IPS-NIHi7 (cell line): Measurements from ENCODE around the gene IFI30.
"Not testable (repeated sequence)": the region's sequence is repeated elsewhere in the genome, so short reads cannot be mapped to it uniquely, and the experiment has no call there.

Source experiments
- DNase-seq: peaks from one replicate; pipeline ENCODE4 v3.0.0; 2012; ENCODE audit warnings: mixed read lengths; ENCODE audit errors: extremely low spot score

Gene IFI30

GRCh38 chr19:18203408-18203862 is 29.8 kb downstream of the IFI30 start:
- DNase-seq, result no peak

GRCh38 chr19:18203863-18204393 is 30.3 kb downstream of the IFI30 start, which contains the start of gene RAB3A:
Gene RAB3A, minus strand, starts transcription at chr19:18204042. Its CDS starts 1,302 bp downstream, at chr19:18202740.
- peak; percentile 95 for DNase-seq

GRCh38 chr19:18204394-18205199 is 31.0 kb downstream of the IFI30 start:
- peak; percentile 48 for DNase-seq

- peak; percentile 45 for DNase-seq
Observed at GRCh38 chr19:18205200-18205892, 31.7 kb downstream of the IFI30 start.

DNA sequence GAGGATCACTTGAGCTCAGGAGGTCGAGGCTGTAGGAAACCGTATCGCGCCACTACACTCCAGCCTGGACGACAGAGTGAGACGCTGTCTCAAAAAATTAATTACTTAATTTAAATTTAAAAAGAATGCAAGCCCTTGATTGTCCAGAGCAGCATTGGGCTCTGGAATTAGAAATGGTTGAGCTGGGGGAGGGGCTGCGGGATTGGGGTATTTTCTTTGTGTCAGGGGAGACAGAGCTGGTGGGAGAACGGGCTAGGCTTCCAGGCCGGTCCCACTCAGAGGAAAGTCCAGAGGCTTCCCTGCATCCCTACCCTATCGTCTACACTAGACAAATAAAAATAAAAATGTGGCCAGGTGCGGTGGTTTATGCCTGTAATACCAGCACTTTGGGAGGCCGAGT is 32.4 kb downstream of the IFI30 start:
- no peak for DNase-seq

GRCh38 chr19:18208098-18208951 is 34.7 kb downstream of the IFI30 start:
- peak; percentile 51 for DNase-seq

GRCh38 chr19:18209912-18210311 is 36.3 kb downstream of the IFI30 start:
- DNase-seq, result not testable (repeated sequence)

GRCh38 chr19:18211683-18212082 is 38.1 kb downstream of the IFI30 start:
- DNase-seq, result no peak

GRCh38 chr19:18214779-18215433 is 41.3 kb downstream of the IFI30 start:
- no peak for DNase-seq

DNA sequence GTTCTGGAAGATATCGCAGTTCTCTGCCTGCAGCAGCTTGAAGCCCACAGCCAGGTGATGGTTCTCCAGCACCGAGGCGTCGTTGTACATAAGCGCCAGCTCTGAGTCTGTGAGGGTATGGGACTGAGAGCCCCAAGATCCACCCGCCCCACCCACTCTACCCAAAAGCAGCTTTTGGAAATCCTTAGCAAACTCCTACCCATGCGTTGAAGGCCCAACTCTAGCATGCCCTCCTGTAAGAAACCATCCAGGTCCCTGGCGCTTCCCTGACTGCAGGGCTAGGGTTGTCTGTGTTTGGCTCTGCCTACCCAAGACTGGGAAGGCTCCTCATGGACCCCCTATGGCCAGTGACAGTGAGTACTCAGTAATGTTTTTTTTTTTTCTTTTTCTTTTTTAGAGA is 43.2 kb downstream of the IFI30 start:
- DNase-seq, result no peak

GRCh38 chr19:18218159-18218558 is 44.5 kb downstream of the IFI30 start:
- no peak for DNase-seq

- no peak for DNase-seq
Observed at GRCh38 chr19:18218600-18218999, 45.0 kb downstream of the IFI30 start.

DNA sequence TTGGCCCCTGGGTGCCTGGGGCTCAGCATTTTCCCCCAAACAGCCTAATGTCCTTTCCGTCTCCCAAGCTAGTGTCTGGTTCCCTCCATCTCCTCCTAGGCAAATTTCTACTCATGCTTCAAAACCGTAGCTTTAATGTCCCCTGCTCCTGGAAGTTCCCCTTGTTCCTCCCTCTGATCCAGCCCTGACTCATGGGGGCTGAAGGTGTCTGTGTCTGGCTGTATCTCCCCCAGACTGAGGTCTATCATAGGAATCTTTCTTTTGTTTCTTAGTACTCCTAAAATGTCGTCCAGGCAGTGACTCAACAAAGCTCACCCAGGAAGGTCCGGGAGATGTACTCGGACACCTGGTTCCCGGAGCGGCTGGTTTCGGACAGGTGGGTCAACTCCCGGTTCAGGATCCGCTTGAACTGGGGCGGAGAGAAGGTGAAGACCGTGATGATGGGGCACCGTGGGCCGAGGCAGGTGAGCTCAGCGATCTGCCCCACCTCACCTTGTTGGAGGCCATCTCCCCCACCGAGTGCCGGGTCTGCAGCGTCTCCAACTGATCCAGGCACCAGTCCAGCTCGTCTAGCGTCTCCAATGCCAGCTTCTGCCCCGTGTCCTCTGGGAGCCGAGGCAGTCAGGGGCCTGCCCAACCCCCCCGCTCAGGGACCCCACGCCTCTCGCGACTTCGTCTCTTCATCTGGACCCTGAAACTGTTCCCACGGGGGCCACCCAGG is 46.5 kb downstream of the IFI30 start:
- DNase-seq, result no peak

GRCh38 chr19:18220632-18221275 is 47.1 kb downstream of the IFI30 start:
- peak; percentile 94 for DNase-seq

GRCh38 chr19:18221815-18222725 is 48.5 kb downstream of the IFI30 start:
- DNase-seq, result no peak

- peak; percentile 85 for DNase-seq
Observed at GRCh38 chr19:18223860-18224524, 50.4 kb downstream of the IFI30 start.

DNA sequence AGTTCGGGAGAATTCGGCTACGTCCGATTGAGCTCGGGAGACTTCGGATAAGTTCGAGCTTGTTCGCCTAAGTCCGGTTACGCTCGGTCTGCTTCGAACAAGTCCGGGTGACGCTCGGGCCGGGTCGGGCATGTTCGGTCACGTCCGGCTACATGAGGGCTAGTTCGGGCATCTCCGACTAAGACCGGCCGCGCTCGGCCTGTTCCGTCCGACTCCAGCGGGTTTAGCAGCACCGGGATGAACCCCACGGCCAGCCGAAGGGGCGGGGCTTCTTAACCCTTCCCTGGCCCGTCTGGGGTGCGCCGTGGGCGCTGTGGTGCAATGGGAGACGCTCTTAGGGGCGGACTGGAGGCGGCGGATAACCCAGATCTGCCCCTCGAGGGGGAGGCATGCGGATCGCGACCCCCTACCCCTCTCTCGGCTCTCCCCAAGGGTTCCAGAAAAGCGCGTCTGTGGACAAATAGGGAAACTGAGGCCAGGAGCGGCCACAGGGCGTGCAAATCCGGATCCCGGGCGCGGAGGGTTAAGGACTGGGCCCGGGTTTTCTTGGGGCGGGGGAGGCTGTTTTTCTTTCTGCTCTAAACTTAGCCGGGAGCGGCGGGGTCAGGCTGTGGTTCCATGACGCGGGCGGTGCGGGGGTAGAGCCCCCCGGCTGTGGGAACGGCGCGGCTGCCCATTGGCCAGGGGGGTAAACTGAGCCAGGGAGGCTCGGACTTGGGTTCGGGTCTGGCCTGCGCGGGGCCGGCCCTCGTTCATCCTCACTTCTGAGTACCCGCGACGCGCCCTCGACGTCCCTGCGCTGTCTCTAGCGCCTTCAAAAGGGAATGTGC is 51.1 kb downstream of the IFI30 start:
- DNase-seq, result peak; percentile 98

GRCh38 chr19:18225355-18225701 is 51.7 kb downstream of the IFI30 start:
- DNase-seq, result no peak
